Neuronal stem cell (in vitro differentiated cells): ENCODE measurements around the gene MEIS2.

ENCODE experiments used
- DNase-seq: peaks from one replicate; pipeline ENCODE4 v3.0.0-alpha.2; 2013; ENCODE audit warnings: low spot score
- H2AFZ ChIP-seq: one replicate; pipeline ENCODE4 v1.6.1; 2013; ENCODE audit warnings: mild to moderate bottlenecking, low read length, inconsistent platforms
- H2AK5ac ChIP-seq: 2 replicates; pipeline ENCODE4 v1.6.1; 2013; ENCODE audit warnings: low read depth, mild to moderate bottlenecking, inconsistent platforms, low read length, moderate library complexity, mixed read lengths
- H2BK120ac ChIP-seq: 2 replicates; pipeline ENCODE4 v1.6.1; 2013; ENCODE audit warnings: low read depth, mild to moderate bottlenecking, inconsistent platforms, low read length, moderate library complexity, mixed read lengths
- H2BK12ac ChIP-seq: one replicate; pipeline ENCODE4 v1.6.1; 2013; ENCODE audit warnings: low read length, inconsistent platforms
- H2BK15ac ChIP-seq: 2 replicates; pipeline ENCODE4 v1.6.1; 2013; ENCODE audit warnings: mild to moderate bottlenecking, low read length, inconsistent platforms, mixed read lengths
- H2BK5ac ChIP-seq: one replicate; pipeline ENCODE4 v1.6.1; 2013; ENCODE audit warnings: inconsistent platforms, mild to moderate bottlenecking, low read length, moderate library complexity
- H3K14ac ChIP-seq: one replicate; pipeline ENCODE4 v1.6.1; 2013; ENCODE audit warnings: low read length, inconsistent platforms
- H3K18ac ChIP-seq: 2 replicates; pipeline ENCODE4 v1.6.1; 2013; ENCODE audit warnings: low read length, inconsistent platforms
- H3K23ac ChIP-seq: 2 replicates; pipeline ENCODE4 v1.6.1; 2013; ENCODE audit warnings: low read depth, mild to moderate bottlenecking, mixed read lengths, low read length, inconsistent platforms; ENCODE audit not compliant: poor library complexity
- H3K27ac ChIP-seq: replicated peaks from 3 replicates; pipeline ENCODE4 v1.5.1; 2013; ENCODE audit warnings: low read length, inconsistent platforms
- H3K27me3 ChIP-seq, 3 experiments: 2 replicates each; pipeline ENCODE4 v1.6.1; 2013; ENCODE audit warnings: low read length in 3 of 3, mild to moderate bottlenecking in 2 of 3, inconsistent platforms in 1 of 3, low read depth in 1 of 3, mixed read lengths in 1 of 3, moderate library complexity in 1 of 3; ENCODE audit not compliant: control insufficient read depth in 3 of 3, insufficient read depth in 3 of 3
- H3K36me3 ChIP-seq, 2 donors: replicated peaks in 1 of 2; 2 replicates each; pipeline ENCODE4 v1.6.1; 2013; ENCODE audit warnings: low read length in 2 of 2; ENCODE audit not compliant: control insufficient read depth in 2 of 2, insufficient read depth in 2 of 2
- H3K4ac ChIP-seq: 2 replicates; pipeline ENCODE4 v1.6.1; 2013; ENCODE audit warnings: inconsistent platforms, mild to moderate bottlenecking, low read length, moderate library complexity
- H3K4me1 ChIP-seq, 2 donors: 1 replicate in 1 of 2; 2 replicates in 1 of 2; pipeline ENCODE4 v1.6.1; 2013; ENCODE audit warnings: low read length in 2 of 2, low read depth in 1 of 2; ENCODE audit not compliant: control insufficient read depth in 2 of 2, insufficient read depth in 1 of 2
- H3K4me2 ChIP-seq: one replicate; pipeline ENCODE4 v1.6.1; 2013; ENCODE audit warnings: mild to moderate bottlenecking, low read length, inconsistent platforms; ENCODE audit not compliant: insufficient read depth, poor library complexity, severe bottlenecking
- H3K4me3 ChIP-seq, 2 donors: 2 replicates each; pipeline ENCODE4 v1.5.1; 2013; ENCODE audit warnings: low read length in 2 of 2, mild to moderate bottlenecking in 2 of 2, inconsistent platforms in 1 of 2, moderate library complexity in 1 of 2
- H3K79me1 ChIP-seq: one replicate; pipeline ENCODE4 v1.6.1; 2013; ENCODE audit warnings: low read depth, mild to moderate bottlenecking, inconsistent platforms, low read length, moderate library complexity
- H3K9ac ChIP-seq: one replicate; pipeline ENCODE4 v1.6.1; 2013; ENCODE audit warnings: mild to moderate bottlenecking, low read depth, low read length, inconsistent platforms; ENCODE audit not compliant: poor library complexity
- H3K9me3 ChIP-seq, 2 donors: replicated peaks in 1 of 2; 2 replicates each; pipeline versions ENCODE3 to v1.6.1; 2013; ENCODE audit warnings: low read length in 2 of 2, mild to moderate bottlenecking in 2 of 2, inconsistent platforms in 1 of 2, low read depth in 1 of 2, mixed read lengths in 1 of 2, moderate library complexity in 1 of 2; ENCODE audit not compliant: control insufficient read depth in 2 of 2, insufficient read depth in 1 of 2
- H4K8ac ChIP-seq: one replicate; pipeline ENCODE4 v1.6.1; 2013; ENCODE audit warnings: low read depth, mild to moderate bottlenecking, inconsistent platforms, low read length, moderate library complexity
- H4K91ac ChIP-seq: one replicate; pipeline ENCODE4 v1.6.1; 2013; ENCODE audit warnings: low read length, low read depth, mild to moderate bottlenecking, inconsistent platforms; ENCODE audit not compliant: poor library complexity
- WGBS, 2 donors: extraction: QIAGEN DNeasy Blood & Tissue Kit; methylation state at CpG; one replicate each; pipeline ENCODE4 v1.1.7; 2013; ENCODE audit warnings: missing lambda C conversion rate in 2 of 2, mixed read lengths in 1 of 2; ENCODE audit not compliant: insufficient read length in 2 of 2, insufficient replicate concordance in 1 of 2; ENCODE audit errors: extremely low coverage in 2 of 2; 5-methylcytosine and 5-hydroxymethylcytosine counted together

The MEIS2 gene

GRCh38 chr15:36912311-36912712 is 188.0 kb downstream of the MEIS2 start:
- Histone ChIP-seq H3K9ac (no peak overlapping the region), H2AK5ac (no peak overlapping the region), H3K23ac (no peak overlapping the region), H4K91ac (no peak overlapping the region), H2BK5ac (no peak overlapping the region), H2BK120ac (no peak overlapping the region), H3K27ac (no peak overlapping the region), H3K4me2 (no peak overlapping the region), H2BK15ac (no peak overlapping the region), H2BK12ac (no peak overlapping the region), H3K18ac (no peak overlapping the region), H3K9me3 (no peaks in the 10 kb centered on the region), H3K4me1 (peaks cover 8 to 12% of the 10 kb centered on the region in 2 donors), H4K8ac (no peak overlapping the region), H3K4ac (no peak overlapping the region), H2AFZ (no peak overlapping the region), H3K4me3 (no peak overlapping the region), H3K14ac (no peak overlapping the region), H3K79me1 (peaks cover 1% of the 10 kb centered on the region), H3K27me3 (no peaks in the 10 kb centered on the region), H3K36me3 (no peaks in the 10 kb centered on the region)
- no CpG with 5 or more reads among the region's 2 CpGs for WGBS, 2 donors
- DNase-seq: no peak

DNA sequence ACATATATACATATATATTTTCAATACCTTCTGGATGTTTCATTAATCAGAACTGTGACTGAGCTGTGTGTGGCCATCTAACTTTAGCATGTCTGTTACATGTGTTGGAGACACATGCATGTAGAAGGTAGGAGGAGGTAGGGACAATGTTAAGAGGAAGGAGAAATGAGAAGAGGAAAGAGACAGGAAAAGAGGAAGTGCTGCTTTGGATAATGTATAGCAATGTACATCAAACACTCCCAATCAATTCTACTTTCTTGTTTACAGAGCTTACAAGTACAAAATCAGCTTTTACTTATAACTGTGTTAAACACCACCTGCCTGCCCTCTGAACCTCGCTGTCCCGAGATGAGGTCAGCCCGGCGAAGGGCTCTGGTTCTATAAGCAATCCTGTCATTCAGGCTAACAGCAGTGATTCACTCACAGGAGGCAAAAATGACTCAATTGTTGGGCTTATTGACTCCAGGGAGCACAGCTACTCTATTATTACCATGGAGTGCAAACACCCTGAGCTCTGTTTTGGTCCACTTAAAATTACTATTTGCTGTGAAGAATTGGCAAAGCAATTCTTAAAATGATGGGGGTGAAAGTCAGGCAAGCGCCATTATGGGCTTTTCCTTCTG is 188.9 kb downstream of the MEIS2 start:
- Histone ChIP-seq H3K4ac (no peak overlapping the region), H4K8ac (no peak overlapping the region), H3K36me3 (no peaks in the 10 kb centered on the region), H3K9me3 (no peaks in the 10 kb centered on the region), H3K23ac (no peak overlapping the region), H2BK12ac (no peak overlapping the region), H2BK5ac (no peak overlapping the region), H2AK5ac (no peak overlapping the region), H2BK15ac (no peak overlapping the region), H3K9ac (no peak overlapping the region), H3K18ac (no peak overlapping the region), H3K4me2 (no peak overlapping the region), H3K4me1 (peaks cover 11 to 14% of the 10 kb centered on the region in 2 donors), H3K14ac (no peak overlapping the region), H4K91ac (no peak overlapping the region), H3K27ac (no peak overlapping the region), H2AFZ (no peak overlapping the region), H3K27me3 (no peaks in the 10 kb centered on the region), H3K79me1 (no peaks in the 10 kb centered on the region), H2BK120ac (no peak overlapping the region), H3K4me3 (no peak overlapping the region)
- no CpG with 5 or more reads among the region's 5 CpGs for WGBS, 2 donors
- no peak for DNase-seq

- H3K23ac ChIP-seq: no peak overlapping the region
- H2AK5ac ChIP-seq: no peak overlapping the region
- no CpG with 5 or more reads among the region's 4 CpGs for WGBS, 2 donors
- H2AFZ ChIP-seq: no peak overlapping the region
- H2BK5ac ChIP-seq: no peak overlapping the region
- no peak overlapping the region for H3K27ac ChIP-seq
- H4K8ac ChIP-seq: no peak overlapping the region
- no peaks in the 10 kb centered on the region for H3K9me3 ChIP-seq
- H3K79me1 ChIP-seq: no peaks in the 10 kb centered on the region
- peaks cover 13 to 22% of the 10 kb centered on the region in 2 donors for H3K4me1 ChIP-seq
- no peaks in the 10 kb centered on the region for H3K36me3 ChIP-seq
- no peak overlapping the region for H3K14ac ChIP-seq
- H3K4me2 ChIP-seq: no peak overlapping the region
- no peak overlapping the region for H3K18ac ChIP-seq
- no peaks in the 10 kb centered on the region for H3K27me3 ChIP-seq
- no peak overlapping the region for H3K4ac ChIP-seq
- no peak overlapping the region for H3K9ac ChIP-seq
- no peak overlapping the region for H2BK120ac ChIP-seq
- no peak overlapping the region for H4K91ac ChIP-seq
- DNase-seq: no peak
- H2BK12ac ChIP-seq: no peak overlapping the region
- H3K4me3 ChIP-seq: no peak overlapping the region
- H2BK15ac ChIP-seq: no peak overlapping the region
Measured at GRCh38 chr15:36908991-36909390, 191.4 kb downstream of the MEIS2 start.

- Histone ChIP-seq H3K14ac (no peak overlapping the region), H2AFZ (no peak overlapping the region), H3K9me3 (no peaks in the 10 kb centered on the region), H3K27me3 (no peaks in the 10 kb centered on the region), H3K4ac (no peak overlapping the region), H3K4me1 (peaks cover 13 to 23% of the 10 kb centered on the region in 2 donors), H2BK5ac (no peak overlapping the region), H3K9ac (no peak overlapping the region), H3K27ac (peak overlapping the region; percentile 69), H3K23ac (no peak overlapping the region), H3K18ac (no peak overlapping the region), H3K4me3 (no peak overlapping the region), H3K36me3 (no peaks in the 10 kb centered on the region), H3K4me2 (no peak overlapping the region), H2AK5ac (no peak overlapping the region), H4K8ac (no peak overlapping the region), H2BK120ac (no peak overlapping the region), H2BK12ac (no peak overlapping the region), H3K79me1 (no peaks in the 10 kb centered on the region), H2BK15ac (no peak overlapping the region), H4K91ac (no peak overlapping the region)
- no CpG with 5 or more reads among the region's 3 CpGs for WGBS, 2 donors
- DNase-seq: no peak
Measured at GRCh38 chr15:36907295-36907694, 193.1 kb downstream of the MEIS2 start.
